HG03097 (cell line): ENCODE data around the gene CEP85.
A peak's percentile ranks its signal among the peaks of the same experiment; 100 is the strongest.
"Not testable (repeated sequence)": the region's sequence is repeated elsewhere in the genome, so short reads cannot be mapped to it uniquely, and the experiment has no call there.

Experiments
- ATAC-seq: cut with Tn5 transposase; IDR thresholded peaks from one replicate; pipeline ENCODE4 v1.9.1; 2021; ENCODE audit not compliant: unreplicated experiment, low FRiP score

Gene CEP85

DNA sequence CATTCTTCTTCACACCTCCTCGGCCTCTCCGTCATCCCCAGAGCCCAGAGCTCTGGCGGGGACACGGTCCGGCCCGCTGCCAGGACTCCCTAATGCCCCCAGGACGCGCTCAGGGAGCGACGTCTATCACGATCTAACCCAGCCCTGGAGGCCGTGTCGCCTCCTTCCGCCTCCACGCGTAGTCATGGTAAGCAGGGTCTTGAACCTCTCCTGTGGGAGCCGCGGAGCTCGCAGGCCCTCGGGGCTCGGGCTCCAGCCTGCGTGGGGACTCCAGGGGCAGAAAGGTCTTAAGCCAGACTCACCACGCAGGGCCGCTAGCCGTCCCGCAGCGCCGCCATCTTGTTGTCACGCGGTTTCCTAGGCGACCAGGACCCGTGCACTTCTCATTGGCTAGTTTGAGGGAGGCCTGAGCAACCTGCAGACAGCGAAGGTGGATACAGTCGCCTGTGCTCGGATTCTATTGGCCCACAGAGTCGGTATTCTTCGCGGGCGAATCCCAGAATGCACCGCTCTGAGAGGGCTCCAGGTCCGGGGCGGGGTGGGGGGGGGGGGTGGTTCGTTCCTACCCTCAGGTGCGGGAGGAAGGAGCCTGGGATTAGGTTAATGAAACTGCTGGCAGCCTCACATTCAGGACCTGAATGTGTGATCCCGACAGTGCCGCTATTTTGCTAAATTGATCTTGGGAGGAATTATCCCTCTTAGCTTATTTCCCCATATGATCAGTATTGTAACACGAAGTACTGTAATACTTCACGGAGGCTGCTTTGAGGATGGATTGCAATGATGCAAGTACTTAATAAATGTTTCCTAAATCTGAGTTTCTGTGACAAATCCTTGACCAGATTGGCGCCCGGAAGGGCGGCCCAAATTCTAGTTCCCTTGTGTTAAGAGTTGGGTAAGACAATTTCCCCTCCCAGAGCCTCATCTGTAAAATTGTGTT, 72.6 kb downstream of the CEP85 start, which contains the start of gene UBXN11:
Gene UBXN11, minus strand, starts transcription at position 347 of the 940 bp plus-strand sequence. CDS start 3,753 bp downstream, outside the sequence.
- peak; percentile 95 for ATAC-seq

DNA sequence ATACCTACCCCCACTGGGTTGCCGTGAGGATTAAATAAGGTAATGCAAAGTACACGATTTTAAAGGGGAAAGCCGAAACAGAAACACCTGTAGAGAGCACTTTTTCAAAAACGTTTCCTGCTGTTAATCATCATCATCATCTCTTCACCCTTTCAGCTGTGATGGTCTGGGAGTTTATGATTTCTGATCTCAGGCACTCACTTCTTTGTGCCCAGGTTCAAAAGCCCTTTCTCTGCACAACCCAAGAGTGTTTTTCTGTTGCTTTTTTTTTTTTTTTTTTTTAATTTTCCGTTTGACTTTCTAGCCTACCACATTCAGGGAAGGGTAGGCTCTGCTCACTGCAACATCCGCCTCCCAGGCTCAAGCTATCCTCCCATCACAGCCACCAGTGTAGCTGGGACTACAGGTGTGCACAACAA, 73.4 kb downstream of the CEP85 start:
- peak; percentile 11 for ATAC-seq

DNA sequence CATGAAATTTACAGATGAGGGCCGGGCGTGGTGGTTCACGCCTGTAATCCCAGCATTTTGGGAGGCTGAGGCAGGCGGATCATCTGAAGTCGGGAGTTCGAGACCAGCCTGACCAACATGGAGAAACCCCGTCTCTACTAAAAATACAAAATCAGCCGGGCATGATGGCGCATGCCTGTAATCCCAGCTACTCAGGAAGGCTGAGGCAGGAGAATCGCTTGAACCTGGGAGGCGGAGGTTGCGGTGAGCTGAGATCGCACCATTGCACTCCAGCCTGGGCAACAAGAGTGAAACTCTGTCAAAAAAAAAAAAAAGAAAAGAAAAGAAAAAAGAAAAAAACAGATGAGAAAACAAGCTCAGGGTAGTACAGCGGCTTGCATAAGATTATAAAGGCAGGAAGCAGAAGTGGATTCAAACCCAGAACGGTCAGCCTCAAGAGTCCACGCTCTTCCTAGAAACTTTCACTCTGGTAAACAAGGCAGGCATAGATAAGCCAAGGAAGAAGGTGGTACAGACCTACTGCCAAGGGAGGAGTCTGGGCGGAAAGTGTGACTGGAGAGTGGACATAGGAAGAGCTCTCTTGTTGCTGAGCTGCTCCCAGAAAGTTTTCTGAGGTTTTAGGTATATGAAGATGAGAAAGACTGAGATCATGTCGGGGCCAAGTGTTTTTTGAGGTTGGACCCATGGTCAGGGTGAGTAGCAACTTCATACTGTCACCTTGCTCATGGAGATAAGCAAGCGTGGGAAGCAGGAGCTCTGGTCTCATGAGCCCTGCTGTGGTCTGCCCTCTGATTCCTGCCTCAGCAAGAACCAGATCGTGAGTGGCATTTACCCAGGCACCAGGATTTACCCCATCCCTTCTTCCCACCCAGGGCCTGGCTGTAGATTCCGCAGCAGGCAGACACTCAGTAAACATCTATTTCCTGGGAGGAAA, 74.2 kb downstream of the CEP85 start:
- ATAC-seq = not testable (repeated sequence)

DNA sequence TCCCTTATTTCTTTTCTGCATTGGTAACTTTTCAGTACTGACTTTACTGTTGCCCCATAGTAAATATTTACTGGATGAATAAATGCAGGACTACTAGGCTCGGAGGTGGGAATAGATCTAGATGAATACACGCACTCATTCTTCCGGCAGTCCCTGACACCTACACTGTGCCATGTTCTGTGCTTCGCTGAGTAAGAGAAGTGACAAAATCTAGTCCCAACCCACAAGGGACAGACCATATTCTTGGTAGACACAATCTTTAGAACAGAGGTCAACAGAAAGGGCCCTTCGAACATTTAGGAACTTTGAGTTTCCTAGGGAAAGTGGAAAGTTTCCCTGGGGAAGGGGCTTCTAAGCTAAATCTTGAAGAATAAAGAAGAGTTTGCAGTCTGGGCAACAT, 80.5 kb downstream of the CEP85 start:
- ATAC-seq = no peak

DNA sequence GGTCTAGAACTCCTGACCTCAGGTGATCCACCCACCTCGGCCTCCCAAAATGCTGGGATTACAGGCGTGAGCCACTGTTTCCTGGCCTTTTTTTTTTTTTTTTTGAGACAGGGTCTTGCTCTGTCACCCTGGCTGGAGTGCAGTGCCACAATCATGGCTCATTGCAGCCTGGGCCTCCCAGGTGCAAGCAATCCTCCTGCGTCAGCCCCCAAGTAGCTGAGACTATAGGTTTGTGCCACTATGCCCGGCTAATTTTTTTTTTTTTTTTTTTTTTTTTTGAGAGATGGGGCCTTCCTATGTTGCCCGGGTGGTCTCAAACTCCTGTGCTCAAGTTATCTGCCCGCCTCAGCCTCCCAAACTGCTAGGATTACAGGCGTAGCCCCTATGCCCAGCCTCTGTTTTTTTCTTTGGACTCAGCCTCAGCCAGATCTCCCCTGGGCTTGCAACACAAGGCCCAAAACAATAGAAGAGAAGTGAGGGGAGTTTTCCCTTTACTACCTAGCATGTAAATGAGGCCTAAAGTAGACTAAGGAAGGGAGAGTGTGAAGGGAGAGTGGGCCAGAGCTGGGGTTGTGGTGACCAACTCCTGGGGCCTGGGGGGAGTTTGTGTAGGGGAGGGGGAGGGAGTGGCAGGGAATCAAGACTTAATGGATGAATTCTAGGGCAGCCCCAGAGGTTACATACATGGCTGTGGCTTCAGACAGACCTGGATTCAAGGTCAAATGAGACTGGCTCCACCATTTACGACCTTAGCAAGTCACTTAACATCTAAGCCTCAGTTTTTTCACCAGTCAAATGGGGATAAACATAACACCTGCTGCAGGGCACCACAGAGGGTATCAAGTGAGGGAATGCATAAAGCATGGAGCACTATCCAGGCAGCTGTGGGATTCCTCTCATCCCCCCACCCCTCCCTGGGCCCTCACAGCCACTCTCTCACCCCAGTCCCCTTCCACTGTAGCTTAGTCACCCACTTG, 82.2 kb downstream of the CEP85 start:
- no peak for ATAC-seq

DNA sequence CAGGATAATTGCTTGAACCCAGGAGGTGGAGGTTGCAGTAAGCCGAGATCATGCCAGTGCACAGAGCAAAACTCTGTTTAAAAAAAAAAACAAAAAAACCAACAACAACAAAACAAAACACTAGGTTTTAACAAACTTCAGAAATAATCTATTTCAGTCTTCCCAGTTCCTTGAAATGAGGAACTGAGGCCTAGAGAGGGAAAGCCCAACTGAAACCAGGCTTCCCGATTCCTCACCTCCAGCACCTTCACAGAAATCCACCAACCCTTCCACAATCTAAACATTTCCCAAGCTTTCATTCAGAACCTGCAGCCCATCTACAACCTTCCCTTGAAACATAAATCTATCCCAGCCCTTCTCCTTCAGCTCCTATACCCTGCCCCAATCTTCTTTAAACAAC, 83.1 kb downstream of the CEP85 start:
- no peak for ATAC-seq

DNA sequence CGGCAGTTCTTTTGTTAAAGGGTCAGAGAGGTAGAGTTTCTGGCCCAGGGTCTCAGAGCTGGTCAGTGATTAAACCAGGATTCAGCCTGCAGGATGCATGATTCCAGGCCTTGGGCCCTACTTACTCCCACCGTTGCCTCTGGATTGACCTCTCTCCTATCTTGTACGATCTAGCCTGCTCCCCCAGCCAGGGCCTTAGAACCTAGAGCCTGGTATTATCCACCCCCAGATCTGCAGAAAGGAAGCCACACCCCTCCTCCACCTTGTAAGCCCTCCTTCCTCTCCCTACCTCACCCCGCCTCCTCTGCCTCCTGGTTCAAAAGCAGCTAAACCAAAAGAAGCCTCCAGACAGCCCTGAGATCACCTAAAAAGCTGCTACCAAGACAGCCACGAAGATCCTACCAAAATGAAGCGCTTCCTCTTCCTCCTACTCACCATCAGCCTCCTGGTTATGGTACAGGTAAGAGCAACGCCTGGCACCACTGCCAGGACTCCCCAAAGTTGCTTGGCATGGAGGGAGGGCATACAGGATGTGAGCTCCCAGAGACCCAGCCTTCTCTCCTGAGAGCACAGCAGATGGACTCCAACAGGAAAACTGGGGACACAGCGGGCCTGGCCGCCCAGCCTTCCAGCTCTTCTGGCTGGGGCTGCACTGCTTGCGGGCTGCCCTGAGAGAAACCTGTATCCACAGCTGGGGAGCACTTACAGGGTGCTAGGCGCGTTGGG, 83.8 kb downstream of the CEP85 start, which contains the start of gene CD52:
Gene CD52, plus strand, starts transcription at position 347 of the 726 bp plus-strand sequence. Its CDS starts 60 bp downstream, at position 407.
- ATAC-seq = no peak

DNA sequence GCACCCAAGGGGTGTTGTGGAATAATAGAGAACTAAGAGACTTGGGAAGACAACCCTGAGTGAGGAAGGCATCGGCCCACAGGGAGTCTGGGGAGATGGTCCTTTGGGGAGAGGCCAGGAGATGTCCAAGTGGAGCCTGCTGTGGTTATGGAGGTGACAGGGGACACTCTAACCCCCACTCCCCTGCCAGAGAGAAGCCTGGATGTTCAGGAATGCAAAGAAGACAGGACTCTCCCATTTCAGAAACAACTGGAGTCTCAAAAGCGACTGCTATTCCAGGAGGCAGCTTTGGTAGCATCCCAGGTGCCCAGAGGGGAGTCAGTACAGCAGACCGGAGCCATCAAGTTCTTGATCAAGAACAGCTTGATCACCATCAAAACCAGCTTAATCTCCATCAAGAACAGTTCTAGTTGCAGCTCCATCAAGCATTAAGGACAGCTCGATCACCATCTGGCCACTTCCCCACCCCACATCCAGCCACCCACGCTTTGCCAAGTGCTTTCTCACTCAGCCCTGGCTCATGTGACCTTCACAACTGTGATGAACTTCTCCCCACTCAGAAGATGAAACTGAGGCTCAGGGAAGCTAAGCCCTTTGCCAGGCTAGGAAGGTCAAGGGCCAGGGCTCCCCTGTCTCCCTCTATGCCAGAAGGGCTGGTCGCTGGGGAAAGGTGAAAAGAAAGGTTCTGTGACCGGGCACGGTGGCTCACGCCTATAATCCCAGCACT, 84.5 kb downstream of the CEP85 start:
- no peak for ATAC-seq

DNA sequence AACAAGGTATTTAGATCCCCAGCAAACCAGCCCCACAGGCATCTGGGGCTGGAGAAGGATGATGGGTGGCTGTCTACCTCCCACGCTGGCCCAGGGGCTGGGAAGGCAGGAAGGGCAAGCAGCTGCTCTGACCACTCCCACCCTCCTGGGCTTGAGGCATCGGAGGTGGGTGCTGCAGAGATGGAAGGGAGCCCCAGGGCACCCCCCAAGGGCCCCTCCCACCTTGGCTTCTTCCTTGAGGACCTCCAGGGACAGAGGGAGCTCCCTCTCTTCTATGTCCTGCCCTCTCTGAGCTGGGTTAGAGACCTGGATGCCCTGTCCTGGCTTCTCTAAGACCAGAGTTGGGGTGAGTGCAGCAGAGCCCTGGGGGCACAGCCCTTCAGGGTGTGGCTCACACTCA, 86.9 kb downstream of the CEP85 start:
- no peak for ATAC-seq

DNA sequence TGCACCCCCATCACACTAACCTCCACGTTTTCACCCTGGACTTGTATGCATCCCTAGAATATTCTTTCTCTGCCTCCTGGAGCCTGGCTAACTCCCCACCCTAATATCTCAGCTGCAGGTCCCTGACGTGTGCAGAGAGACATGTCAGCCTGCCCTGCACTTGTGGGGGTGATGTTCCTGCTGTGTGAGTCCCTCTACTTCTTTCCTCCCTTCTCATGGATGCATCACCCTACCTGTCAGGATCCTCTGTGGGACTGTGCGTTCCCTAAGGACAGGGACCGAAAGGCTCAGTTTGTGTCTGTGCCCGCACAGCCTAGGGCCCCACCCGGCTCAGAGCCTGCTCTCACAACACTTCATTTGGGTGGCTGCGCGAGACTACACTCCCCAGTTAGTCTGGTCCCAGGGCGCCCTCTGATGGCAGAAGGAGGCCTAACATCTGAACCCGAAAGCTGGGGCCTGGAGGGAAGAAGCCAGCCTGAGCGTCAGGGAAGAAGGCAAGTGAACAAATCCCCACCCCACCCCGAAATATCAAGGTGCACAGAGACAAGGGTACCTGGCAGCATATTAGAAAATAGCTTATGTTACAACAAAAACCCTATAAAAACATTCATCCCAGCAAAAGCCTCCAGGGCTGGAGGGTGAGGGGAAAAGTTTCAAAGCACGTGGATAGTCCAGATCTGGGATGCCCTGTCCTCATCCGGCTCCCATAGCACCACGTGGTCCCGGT, 87.5 kb downstream of the CEP85 start:
- no peak for ATAC-seq

DNA sequence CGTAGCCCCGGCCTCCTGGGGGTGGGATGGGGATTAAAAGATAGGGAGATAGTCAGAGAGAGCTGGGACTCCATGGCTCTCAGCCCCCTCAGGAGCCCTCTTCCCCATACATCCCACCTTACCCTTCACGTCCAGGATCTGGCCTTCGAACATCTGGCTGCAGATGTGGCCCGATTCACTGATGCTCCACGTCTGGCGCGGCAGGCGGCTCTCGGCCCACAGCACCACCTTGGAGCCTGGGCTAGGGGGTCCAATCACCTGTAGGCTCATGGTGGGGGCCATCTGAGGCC, 88.0 kb downstream of the CEP85 start:
- ATAC-seq = no peak

DNA sequence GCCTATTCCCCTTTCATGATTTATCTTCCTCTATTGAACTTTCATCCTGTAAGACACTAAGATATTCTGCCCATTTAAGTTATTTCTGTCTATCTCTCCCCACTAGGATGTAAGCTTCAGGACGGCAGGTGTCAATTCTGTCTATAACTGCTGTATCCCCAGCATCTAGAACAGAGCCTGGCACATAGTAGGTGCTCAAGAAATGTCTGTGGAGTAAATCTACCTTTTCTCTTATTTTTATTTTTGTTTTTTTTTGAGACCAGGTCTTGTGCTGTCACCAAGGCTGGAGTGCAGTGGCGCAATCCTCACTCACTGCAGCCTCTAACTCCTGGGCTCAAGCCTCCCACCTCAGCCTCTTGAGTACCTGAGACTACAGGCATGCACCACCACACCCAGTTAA, 89.4 kb downstream of the CEP85 start:
- no peak for ATAC-seq

DNA sequence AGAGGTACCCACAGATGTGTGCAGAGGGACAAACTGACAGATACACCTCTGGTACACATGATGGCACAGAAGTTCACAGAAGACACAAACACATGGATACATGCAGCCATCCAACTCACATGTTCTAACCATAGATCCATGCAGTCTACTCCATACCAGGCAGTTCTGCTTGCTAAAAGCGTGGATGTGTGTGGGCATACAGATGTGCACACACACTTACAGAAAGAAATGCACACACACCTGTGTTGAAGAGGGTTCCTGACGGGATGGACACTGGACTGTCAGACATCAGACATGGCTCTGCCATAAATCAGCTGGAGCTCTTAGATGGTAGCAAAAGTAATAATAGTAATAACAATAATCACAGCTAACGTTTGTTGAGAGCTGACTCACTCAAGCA, 90.5 kb downstream of the CEP85 start:
- no peak for ATAC-seq

DNA sequence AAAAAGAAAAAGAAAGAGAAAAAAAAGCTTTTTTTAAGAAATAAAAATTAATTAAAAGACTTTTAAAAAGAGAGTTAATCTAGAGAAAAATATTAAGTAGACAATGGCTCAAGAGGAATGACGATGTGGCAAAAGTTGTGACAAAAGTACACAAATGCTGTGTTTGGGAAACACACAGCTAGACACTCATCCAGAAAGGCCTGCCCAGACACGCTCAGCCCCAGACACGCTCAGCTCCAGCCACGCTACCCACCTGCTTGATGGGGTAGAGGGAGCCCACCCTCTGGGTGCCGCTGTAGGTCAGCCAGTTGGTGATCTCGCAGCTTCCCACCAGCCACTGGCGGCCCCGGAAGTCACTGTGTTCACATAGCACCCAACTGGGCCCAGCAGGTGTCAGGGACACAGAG, 94.0 kb downstream of the CEP85 start:
- ATAC-seq = no peak
